Measurements from ENCODE around the gene ABCB8.
A peak's percentile ranks its signal among the peaks of the same experiment; 100 is the strongest.

The ABCB8 gene

GRCh38 chr7:151089893-151090730 is 61.9 kb downstream of the ABCB8 start:
- DNase-seq (ENCODE audit: extremely low read depth, low read depth), result no peak
- TF ChIP-seq, protein P1, sequence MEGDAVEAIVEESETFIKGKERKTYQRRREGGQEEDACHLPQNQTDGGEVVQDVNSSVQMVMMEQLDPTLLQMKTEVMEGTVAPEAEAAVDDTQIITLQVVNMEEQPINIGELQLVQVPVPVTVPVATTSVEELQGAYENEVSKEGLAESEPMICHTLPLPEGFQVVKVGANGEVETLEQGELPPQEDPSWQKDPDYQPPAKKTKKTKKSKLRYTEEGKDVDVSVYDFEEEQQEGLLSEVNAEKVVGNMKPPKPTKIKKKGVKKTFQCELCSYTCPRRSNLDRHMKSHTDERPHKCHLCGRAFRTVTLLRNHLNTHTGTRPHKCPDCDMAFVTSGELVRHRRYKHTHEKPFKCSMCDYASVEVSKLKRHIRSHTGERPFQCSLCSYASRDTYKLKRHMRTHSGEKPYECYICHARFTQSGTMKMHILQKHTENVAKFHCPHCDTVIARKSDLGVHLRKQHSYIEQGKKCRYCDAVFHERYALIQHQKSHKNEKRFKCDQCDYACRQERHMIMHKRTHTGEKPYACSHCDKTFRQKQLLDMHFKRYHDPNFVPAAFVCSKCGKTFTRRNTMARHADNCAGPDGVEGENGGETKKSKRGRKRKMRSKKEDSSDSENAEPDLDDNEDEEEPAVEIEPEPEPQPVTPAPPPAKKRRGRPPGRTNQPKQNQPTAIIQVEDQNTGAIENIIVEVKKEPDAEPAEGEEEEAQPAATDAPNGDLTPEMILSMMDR (IDR thresholded peaks at IDR 0.05; ENCODE audit: low read depth, low read length, missing control alignments), result no peak
- peak overlapping the region; percentile 97 for H3K4me3 ChIP-seq (replicated peaks; ENCODE audit: low read depth, low read length)

- no peak overlapping the region for H3K4me3 ChIP-seq (replicated peaks; ENCODE audit: low read depth, low read length)
- TF ChIP-seq, protein P1 (IDR thresholded peaks at IDR 0.05; ENCODE audit: low read depth, low read length, missing control alignments), result no peak
- no peak for DNase-seq (ENCODE audit: extremely low read depth, low read depth)
Measured at GRCh38 chr7:151091003-151091402, 62.8 kb downstream of the ABCB8 start.

- DNase-seq (ENCODE audit: extremely low read depth, low read depth), result no peak
- H3K4me3 ChIP-seq (replicated peaks; ENCODE audit: low read depth, low read length), result no peak overlapping the region
- TF ChIP-seq, protein P1 (IDR thresholded peaks at IDR 0.05; ENCODE audit: low read depth, low read length, missing control alignments), result peak; percentile 72
Measured at GRCh38 chr7:151091431-151091830, 63.2 kb downstream of the ABCB8 start.

- no peak for DNase-seq (ENCODE audit: extremely low read depth, low read depth)
- H3K4me3 ChIP-seq (replicated peaks; ENCODE audit: low read depth, low read length), result no peak overlapping the region
- TF ChIP-seq, protein P1 (IDR thresholded peaks at IDR 0.05; ENCODE audit: low read depth, low read length, missing control alignments), result no peak
Measured at GRCh38 chr7:151091988-151092387, 63.7 kb downstream of the ABCB8 start.

DNA sequence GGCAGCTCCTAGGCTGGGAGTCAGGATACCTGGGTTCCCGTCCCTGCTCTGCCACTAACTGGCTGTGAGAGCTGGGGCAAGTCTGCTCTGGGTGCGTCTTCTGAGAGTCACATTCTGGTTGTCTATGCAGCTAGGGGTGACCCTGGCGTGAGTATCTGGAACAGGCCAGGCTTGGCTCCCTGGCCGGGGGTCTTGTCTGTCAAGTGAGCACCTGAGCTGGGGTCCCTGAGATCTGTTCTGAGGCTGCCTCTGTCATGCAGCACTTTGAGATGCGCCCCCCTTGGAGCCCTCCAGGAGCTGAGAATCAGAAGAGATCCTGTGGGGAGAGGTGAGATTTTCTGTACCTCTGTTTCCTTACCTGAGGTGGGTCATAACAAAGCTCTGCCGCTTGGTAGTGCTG is 65.5 kb downstream of the ABCB8 start:
- H3K4me3 ChIP-seq (replicated peaks; ENCODE audit: low read depth, low read length), result no peak overlapping the region
- TF ChIP-seq, protein P1 (IDR thresholded peaks at IDR 0.05; ENCODE audit: low read depth, low read length, missing control alignments), result no peak
- DNase-seq (ENCODE audit: extremely low read depth, low read depth), result no peak

- no peak for DNase-seq (ENCODE audit: extremely low read depth, low read depth)
- no peak overlapping the region for H3K4me3 ChIP-seq (replicated peaks; ENCODE audit: low read depth, low read length)
- TF ChIP-seq, protein P1 (IDR thresholded peaks at IDR 0.05; ENCODE audit: low read depth, low read length, missing control alignments), result no peak
Measured at GRCh38 chr7:151094675-151095074, 66.4 kb downstream of the ABCB8 start.
